Kidney (tissue), 14 donors: ENCODE data around the gene PAQR7. TPM values are rescaled to one million over a fixed set of nuclear protein-coding genes. Genes with fewer than 3 reads are reported as not detected.

Experiments
- DNase-seq, 5 donors: peaks; one replicate each; pipeline ENCODE4 v3.0.0-alpha.2; 2013 to 2020
- FAIRE-seq: peaks from 2 replicates; lab custom pipeline; 2012; peaks lifted over from hg19 to GRCh38; lab: Jason Lieb, UNC
- H3K27ac ChIP-seq, 2 donors: one replicate each; pipeline ENCODE4 v1.7.0; 2013; ENCODE audit warnings: low read depth in 2 of 2, low read length in 2 of 2, inconsistent platforms in 1 of 2
- H3K27me3 ChIP-seq: one replicate; pipeline ENCODE4 v1.7.1; 2013; ENCODE audit warnings: low read length, inconsistent platforms; ENCODE audit not compliant: control insufficient read depth, insufficient read depth
- H3K36me3 ChIP-seq, 3 donors: one replicate each; pipeline versions ENCODE4 v1.7.0 to v1.7.1; 2013; ENCODE audit warnings: low read length in 3 of 3, control low read depth in 1 of 3, inconsistent platforms in 1 of 3; ENCODE audit not compliant: insufficient read depth in 3 of 3, control insufficient read depth in 2 of 3
- H3K4me1 ChIP-seq, 3 donors: one replicate each; pipeline versions ENCODE4 v1.7.0 to v1.7.1; 2013; ENCODE audit warnings: low read length in 3 of 3, inconsistent platforms in 1 of 3, low read depth in 1 of 3; ENCODE audit not compliant: control insufficient read depth in 2 of 3, insufficient read depth in 2 of 3
- H3K4me3 ChIP-seq, 3 donors: one replicate each; pipeline versions ENCODE4 v1.7.0 to v1.8.1; 2013; ENCODE audit warnings: low read length in 3 of 3, control low read depth in 1 of 3, inconsistent platforms in 1 of 3
- H3K9ac ChIP-seq, 3 donors: one replicate each; pipeline versions ENCODE4 v1.7.0 to v1.7.1; 2013; ENCODE audit warnings: low read length in 3 of 3, control low read depth in 1 of 3, inconsistent platforms in 1 of 3
- H3K9me3 ChIP-seq, 3 donors: one replicate each; pipeline versions ENCODE4 v1.7.0 to v1.7.1; 2013; ENCODE audit warnings: low read length in 3 of 3, control low read depth in 1 of 3, inconsistent platforms in 1 of 3; ENCODE audit not compliant: control insufficient read depth in 2 of 3, insufficient read depth in 1 of 3
- CTCF ChIP-seq: IDR thresholded peaks from 3 replicates; pipeline ENCODE4 v1.5.1; 2012; ENCODE audit warnings: mild to moderate bottlenecking, moderate library complexity, borderline replicate concordance; ENCODE audit not compliant: insufficient read depth; ENCODE audit errors: extremely low read depth
- intact Hi-C: fragments of 100-400 bp; cut with DNase I; formaldehyde crosslinking; loops from one replicate; pipeline ENCODE4 v1.11.1; 2022
- polyA plus RNA-seq: library from polyadenylated mRNA; stranded (reverse); fragments of 350-450 nt; fragmentation: Illumina TruSeq; extraction: RNeasy Lipid Tissue Mini Kit (QIAGEN cat#74804); gene quantifications from one replicate; pipeline ENCODE4 v1.2.3, GENCODE V29; 2014; ENCODE audit warnings: low read depth, low replicate concordance; ENCODE audit not compliant: insufficient read depth
- total RNA-seq: library from RNA; stranded (reverse); fragmentation: NEBNext Ultra II Directional; extraction: Animal tissue kit (Norgen Biotek cat#: 25700); gene quantifications from one replicate; pipeline ENCODE4 v1.2.1, GENCODE V29; 2021
- donor health status: control.
- donor health status: control.
- donor health status: control.
- donor health status: control.
- donor health status: control.
- donor health status: DM: yes; HTN: yes; CAD: no.
- donor health status: Normal renal cell carcinoma (clear cell type).

The PAQR7 gene
- total and polyA plus RNA-seq, 2 donors from 2014 or later: 30.2 to 52.0 TPM

DNA sequence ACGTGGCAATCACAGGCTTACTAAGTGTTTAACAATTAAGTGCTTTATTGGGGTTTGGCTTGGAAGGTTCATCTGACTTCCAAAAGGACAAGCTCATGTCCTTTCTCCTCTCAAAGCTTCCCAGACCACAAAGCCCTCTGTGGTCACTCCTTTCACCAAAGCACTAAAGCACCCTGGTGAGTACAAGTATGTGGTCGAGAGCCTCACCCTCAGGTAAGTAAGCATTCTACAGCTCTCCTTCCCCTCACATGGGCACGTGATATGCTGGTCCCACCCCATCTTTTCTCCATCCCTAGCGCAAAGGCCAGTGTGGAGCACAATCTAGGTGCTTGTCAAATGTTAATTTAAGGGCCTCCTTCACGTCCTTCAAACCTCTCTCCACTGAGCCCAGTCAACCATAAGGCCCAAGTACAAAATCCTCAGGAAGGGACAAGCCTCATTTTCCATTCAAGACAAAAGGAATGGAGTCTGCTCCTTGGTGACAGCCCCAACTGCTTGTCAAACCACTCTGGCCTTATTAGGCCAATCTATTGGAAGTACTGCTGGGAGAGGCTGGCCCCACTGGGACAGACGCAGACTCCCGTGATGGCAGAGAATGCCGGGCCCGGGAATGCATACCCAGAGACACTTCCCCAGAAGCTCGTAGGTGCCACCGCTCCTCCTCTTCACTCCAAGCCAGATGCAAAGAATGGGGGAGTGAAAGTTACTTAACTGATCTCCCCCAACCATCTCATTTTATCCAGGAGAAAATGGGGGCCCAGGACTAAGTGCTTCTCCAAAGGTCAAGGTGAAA is 22.9 kb upstream of the PAQR7 start:
- TF ChIP-seq CTCF: no peak
- Histone ChIP-seq H3K9ac (no peak overlapping the region), H3K36me3 (peaks cover 0 to 17% (median 0%) of the 10 kb centered on the region in 3 donors), H3K4me1 (no peaks in the 10 kb centered on the region), H3K4me3 (no peak overlapping the region), H3K27me3 (no peaks in the 10 kb centered on the region), H3K27ac (no peak overlapping the region), H3K9me3 (no peaks in the 10 kb centered on the region)
- DNase-seq: peak in 1 of 5 donors; percentile 1
- FAIRE-seq: no peak
- intact Hi-C loops: no loop called here

GRCh38 chr1:25897754-25898153 is 22.2 kb upstream of the PAQR7 start:
- H3K9me3 ChIP-seq: no peaks in the 10 kb centered on the region
- no peak for TF ChIP-seq CTCF
- no peak overlapping the region for H3K4me3 ChIP-seq
- no peak overlapping the region for H3K27ac ChIP-seq
- H3K4me1 ChIP-seq: no peaks in the 10 kb centered on the region
- FAIRE-seq: no peak
- no peak overlapping the region for H3K9ac ChIP-seq
- H3K27me3 ChIP-seq: no peaks in the 10 kb centered on the region
- DNase-seq: peak in 1 of 5 donors; percentile 44
- H3K36me3 ChIP-seq: peaks cover 0 to 17% (median 0%) of the 10 kb centered on the region in 3 donors
- intact Hi-C loops: no loop called here

DNA sequence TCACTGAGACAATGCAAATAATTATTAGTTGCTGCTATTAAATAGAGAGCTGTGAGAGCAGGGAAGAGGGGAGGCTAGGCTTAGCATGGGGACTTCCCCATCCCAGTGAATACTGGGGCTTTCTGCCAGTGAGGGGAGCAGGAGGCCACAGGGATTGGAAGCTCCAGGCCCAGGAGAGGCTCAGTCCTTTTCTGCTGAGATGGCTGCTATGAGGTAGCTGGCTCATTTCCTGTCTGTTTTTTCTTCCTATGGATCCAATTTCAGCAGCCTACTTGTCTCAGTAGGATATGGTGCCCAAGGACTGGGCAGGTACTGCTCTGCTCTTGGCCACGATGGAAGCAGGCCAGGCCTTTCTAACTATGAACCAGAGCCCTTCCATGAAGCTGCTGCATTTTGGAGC is 20.8 kb upstream of the PAQR7 start:
- H3K4me1 ChIP-seq: no peaks in the 10 kb centered on the region
- no peak overlapping the region for H3K9ac ChIP-seq
- TF ChIP-seq CTCF: no peak
- no peak for DNase-seq
- H3K4me3 ChIP-seq: no peak overlapping the region
- no peak overlapping the region for H3K27ac ChIP-seq
- H3K27me3 ChIP-seq: no peaks in the 10 kb centered on the region
- no peaks in the 10 kb centered on the region for H3K9me3 ChIP-seq
- FAIRE-seq: no peak
- H3K36me3 ChIP-seq: peaks cover 0 to 9% (median 0%) of the 10 kb centered on the region in 3 donors
- intact Hi-C loops: no loop called here
